ENCODE measurements around the gene FAM161B.

GRCh38 chr14:73936548-73936947 is 13.3 kb downstream of the FAM161B start:
- TF ChIP-seq CTCF (IDR thresholded peaks at IDR 0.05) (no peak), EZH2 (IDR thresholded peaks at IDR 0.05) (no peak)

Data from neural progenitor cell (in vitro differentiated cells).